Activated T-cell treated with anti-CD3 and anti-CD28 coated beads, Interleukin-2, amount 50 U/mL, for 1 hour (primary cell): Measurements from ENCODE around the gene ZC3H12A.

Experiments
- DNase-seq: peaks from one replicate; pipeline ENCODE4 v3.0.0-alpha.2; 2020

Gene ZC3H12A

GRCh38 chr1:37479255-37480124, 5.1 kb downstream of the ZC3H12A start:
- peak; percentile 86 for DNase-seq

- DNase-seq, result no peak
These were observed 5.7 kb downstream of the ZC3H12A start for GRCh38 chr1:37480125-37480466.

- DNase-seq, result peak; percentile 25
These were observed 6.4 kb downstream of the ZC3H12A start for GRCh38 chr1:37480581-37481288.

GRCh38 chr1:37481289-37482003, 7.1 kb downstream of the ZC3H12A start:
- DNase-seq, result peak; percentile 30

GRCh38 chr1:37482004-37482785, 7.8 kb downstream of the ZC3H12A start:
- DNase-seq, result peak; percentile 22

- peak; percentile 29 for DNase-seq
These were observed 8.7 kb downstream of the ZC3H12A start for GRCh38 chr1:37482796-37483744.

GRCh38 chr1:37483785-37484184, 9.4 kb downstream of the ZC3H12A start:
- DNase-seq, result peak; percentile 23

GRCh38 chr1:37484325-37485051, 10.1 kb downstream of the ZC3H12A start:
- peak; percentile 28 for DNase-seq

GRCh38 chr1:37485902-37486679, 11.7 kb downstream of the ZC3H12A start:
- DNase-seq, result no peak

- DNase-seq, result peak; percentile 88
These were observed 12.6 kb downstream of the ZC3H12A start for GRCh38 chr1:37486680-37487618.

GRCh38 chr1:37487619-37487984, 13.2 kb downstream of the ZC3H12A start:
- no peak for DNase-seq

GRCh38 chr1:37493336-37494098, 19.1 kb downstream of the ZC3H12A start:
- DNase-seq, result no peak

GRCh38 chr1:37495875-37496274, 21.5 kb downstream of the ZC3H12A start:
- DNase-seq, result no peak

GRCh38 chr1:37497832-37498231, 23.5 kb downstream of the ZC3H12A start:
- DNase-seq, result no peak

- DNase-seq, result no peak
These were observed 24.7 kb downstream of the ZC3H12A start for GRCh38 chr1:37498872-37499617.

GRCh38 chr1:37501661-37502060, 27.3 kb downstream of the ZC3H12A start:
- DNase-seq, result no peak

GRCh38 chr1:37502104-37502503, 27.7 kb downstream of the ZC3H12A start:
- no peak for DNase-seq
